GM12878 (cell line): Measurements from ENCODE around the gene ZFTA. TPM values are rescaled to one million over a fixed set of nuclear protein-coding genes. Genes with fewer than 3 reads are reported as not detected.
A peak's percentile ranks its signal among the peaks of the same experiment; 100 is the strongest.

Experiments
- ATAC-seq: fragments of 200-7000 bp; cut with Tn5 transposase; 3 replicates; pipeline ENCODE4 v1.9.1; 2020; ENCODE audit warnings: mild to moderate bottlenecking, moderate library complexity
- BruUV-seq: library from RNA; stranded (reverse); fragments of 400-500 nt; replicated peaks from 2 replicates; lab custom pipeline; 2021; lab: Mats Ljungman, UMichigan
- CTCF ChIA-PET: fragments of 300-600 bp; sonication (Branson Sonifier 250); formaldehyde crosslinking; extraction: SDS; loops from one replicate; lab custom pipeline; 2021; ENCODE audit warnings: inconsistent platforms; lab: Yijun Ruan, JAX
- POLR2A ChIA-PET: fragments of 350-600 bp; formaldehyde crosslinking; extraction: SDS; loops from one replicate; lab custom pipeline; 2021; ENCODE audit warnings: inconsistent platforms; lab: Charles Lee
- RAD21 ChIA-PET: fragments of 300-600 bp; sonication (Branson Sonifier 250); formaldehyde crosslinking; loops from one replicate; lab custom pipeline; 2023; ENCODE audit warnings: antibody characterized with exemption; ENCODE audit not compliant: unreplicated experiment; lab: Charles Lee
- SMC1A ChIA-PET: fragments of 300-600 bp; sonication (Branson Sonifier 250); formaldehyde crosslinking; loops from one replicate; lab custom pipeline; 2023; ENCODE audit not compliant: unreplicated experiment, uncharacterized antibody; lab: Charles Lee
- DNase-seq: peaks from one replicate; pipeline ENCODE4 v3.0.0-alpha.2; 2011; ENCODE audit warnings: low read depth, low spot score
- FAIRE-seq: peaks from 3 replicates; lab custom pipeline; 2011; peaks lifted over from hg19 to GRCh38; lab: Jason Lieb, UNC
- H2AFZ ChIP-seq: 2 replicates; pipeline ENCODE4 v1.6.0; 2011; ENCODE audit warnings: low read depth, low read length, control low read depth; ENCODE audit not compliant: control insufficient read depth
- H3K27ac ChIP-seq: 2 replicates; pipeline ENCODE4 v1.5.1; 2011; ENCODE audit warnings: control low read depth; ENCODE audit not compliant: control insufficient read depth, insufficient read depth
- H3K27me3 ChIP-seq, 2 experiments: replicated peaks in 1 of 2; 2 replicates each; pipeline versions ENCODE4 v1.6.0 to v1.6.1; 2011; ENCODE audit warnings: low read length in 1 of 2; ENCODE audit not compliant: control insufficient read depth in 2 of 2, insufficient read depth in 2 of 2
- H3K36me3 ChIP-seq, 2 experiments: 2 replicates each; pipeline ENCODE4 v1.5.1; 2011; ENCODE audit warnings: low read length in 1 of 2; ENCODE audit not compliant: control insufficient read depth in 2 of 2, insufficient read depth in 2 of 2
- H3K4me1 ChIP-seq: 2 replicates; pipeline ENCODE4 v1.6.1; 2011; ENCODE audit warnings: mild to moderate bottlenecking, low read length, moderate library complexity, mixed read lengths; ENCODE audit not compliant: control insufficient read depth, insufficient read depth
- H3K4me2 ChIP-seq: 2 replicates; pipeline ENCODE4 v1.6.0; 2011; ENCODE audit warnings: control low read depth; ENCODE audit not compliant: control insufficient read depth, insufficient read depth
- H3K4me3 ChIP-seq: fragments of 200-600 bp; sonication (generic); 2 replicates; pipeline ENCODE4 v1.5.1; 2016
- H3K79me2 ChIP-seq: 2 replicates; pipeline ENCODE4 v1.6.0; 2011; ENCODE audit warnings: low read length; ENCODE audit not compliant: control insufficient read depth, insufficient read depth
- H3K9ac ChIP-seq: 2 replicates; pipeline ENCODE4 v1.8.0; 2011; ENCODE audit warnings: low read length, control low read depth, mixed read lengths; ENCODE audit not compliant: control insufficient read depth, insufficient read depth
- H3K9me3 ChIP-seq: replicated peaks from 3 replicates; pipeline ENCODE4 v1.5.1; 2011; ENCODE audit warnings: mild to moderate bottlenecking, low read length; ENCODE audit not compliant: control insufficient read depth, insufficient read depth
- H4K20me1 ChIP-seq: 2 replicates; pipeline ENCODE4 v1.6.0; 2011; ENCODE audit not compliant: control insufficient read depth, insufficient read depth
- BACH1 ChIP-seq: fragments of 450-650 bp; IDR thresholded peaks from 2 replicates; pipeline ENCODE4 v1.6.1; 2017; ENCODE audit warnings: mild to moderate bottlenecking, borderline replicate concordance
- BHLHE40 ChIP-seq, 2 experiments: fragments of 450-650 bp in 1 of 2; IDR thresholded peaks; 2 replicates each; pipeline ENCODE4 v1.6.1; 2011 to 2017; ENCODE audit warnings: low read depth in 2 of 2, borderline replicate concordance in 1 of 2, improper control_type of control experiment in 1 of 2, low read length in 1 of 2, mild to moderate bottlenecking in 1 of 2
- CREM ChIP-seq: IDR thresholded peaks from 2 replicates; pipeline ENCODE4 v1.6.1; 2014; ENCODE audit warnings: antibody characterized with exemption, low read depth
- JUND ChIP-seq: IDR thresholded peaks from 2 replicates; pipeline ENCODE4 v1.6.1; 2012; ENCODE audit warnings: low read depth, mild to moderate bottlenecking, low read length, improper control_type of control experiment, moderate library complexity
- NR2C1 ChIP-seq: fragments of 450-650 bp; IDR thresholded peaks from 2 replicates; pipeline ENCODE4 v1.6.1; 2017; ENCODE audit warnings: antibody characterized with exemption, mild to moderate bottlenecking, moderate library complexity
- RAD21 ChIP-seq: IDR thresholded peaks from 2 replicates; pipeline ENCODE4 v1.6.1; 2011; ENCODE audit warnings: mild to moderate bottlenecking, low read depth, low read length, moderate library complexity; ENCODE audit not compliant: insufficient read depth
- RB1 ChIP-seq: fragments of 450-650 bp; formaldehyde crosslinking; IDR thresholded peaks from 2 replicates; pipeline ENCODE4 v1.6.1; 2017; ENCODE audit warnings: mild to moderate bottlenecking, borderline replicate concordance
- RUNX3 ChIP-seq: IDR thresholded peaks from 2 replicates; pipeline ENCODE4 v1.6.1; 2012; ENCODE audit warnings: low read length, inconsistent platforms
- SMC3 ChIP-seq: IDR thresholded peaks from 2 replicates; pipeline ENCODE4 v1.6.1; 2011; ENCODE audit warnings: low read length, improper control_type of control experiment, borderline replicate concordance
- SP1 ChIP-seq: IDR thresholded peaks from one replicate; pipeline ENCODE4 v1.6.1; 2011; ENCODE audit warnings: low read depth, low read length
- SPI1 ChIP-seq: IDR thresholded peaks from 2 replicates; pipeline ENCODE4 v1.6.1; 2011; ENCODE audit warnings: low read depth, mild to moderate bottlenecking, low read length, moderate library complexity, borderline replicate concordance; ENCODE audit not compliant: insufficient read depth
- WGBS: methylation state at CpG from one replicate; pipeline ENCODE4 v1.1.6; 2016; ENCODE audit warnings: low lambda C conversion rate; ENCODE audit not compliant: insufficient replicate concordance, insufficient coverage; ENCODE audit errors: missing lambda C conversion rate; 5-methylcytosine and 5-hydroxymethylcytosine counted together
- in situ Hi-C: fragments of 300-500 bp; cut with MboI; formaldehyde crosslinking; loops from 9 replicates; pipeline ENCODE4 v1.14.3; 2018; ENCODE audit warnings: mixed read lengths
- intact Hi-C: fragments of 100-400 bp; cut with micrococcal nuclease; formaldehyde crosslinking; loops from one replicate; pipeline ENCODE4 v1.14.2; 2022; ENCODE audit not compliant: unreplicated experiment
- polyA plus RNA-seq, 11 experiments: library from polyadenylated mRNA; depleted of rRNA in 4 of 11; unstranded in 6 of 11; stranded (reverse) in 5 of 11; fragments of >200 nt; fragmentation: Nextera tagmentation in 4 of 11; fragmentation: Illumina TruSeq in 1 of 11; extraction: Ambion mirVana in 4 of 11; extraction: Trizol in 1 of 11; gene quantifications; 1 replicate in 1 of 11; 2 replicates in 10 of 11; pipeline versions ENCODE4 v1.2.1 to v1.2.3, GENCODE V29; 2011 to 2016; ENCODE audit warnings: inconsistent platforms in 2 of 11, missing spikeins in 2 of 11, low read depth in 1 of 11
- total RNA-seq, 4 experiments: library from RNA; depleted of rRNA in 3 of 4; stranded (reverse); fragments of >200 nt in 3 of 4; fragmentation: Illumina TruSeq in 1 of 4; extraction: Trizol in 1 of 4; gene quantifications; 2 replicates each; pipeline versions ENCODE4 v1.2.1 to v1.2.3, GENCODE V29; 2013 to 2021
- TF ChIP-seq, protein P1 (sequence below), 3 experiments: IDR thresholded peaks in 2 of 3; conservative IDR thresholded peaks in 1 of 3; 2 replicates each; pipeline ENCODE4 v1.5.1; 2011; ENCODE audit warnings: low read depth in 3 of 3, low read length in 3 of 3, mild to moderate bottlenecking in 3 of 3, control low read depth in 2 of 3, moderate library complexity in 2 of 3, inconsistent platforms in 1 of 3, mixed read lengths in 1 of 3; ENCODE audit not compliant: control insufficient read depth in 2 of 3, insufficient read depth in 1 of 3; ENCODE audit errors: extremely low read depth in 1 of 3
- TF ChIP-seq, protein P2 (sequence below): IDR thresholded peaks from 2 replicates; pipeline ENCODE4 v1.6.1; 2012; ENCODE audit warnings: improper control_type of control experiment, low read depth, low read length; ENCODE audit not compliant: insufficient replicate concordance

The ZFTA gene
- total and polyA plus RNA-seq, 10 of the 15 experiments (the other 5 are each of a cell fraction or from before 2014, with no cell fraction given): 0.39 to 7.9 (median 2.2) TPM

DNA sequence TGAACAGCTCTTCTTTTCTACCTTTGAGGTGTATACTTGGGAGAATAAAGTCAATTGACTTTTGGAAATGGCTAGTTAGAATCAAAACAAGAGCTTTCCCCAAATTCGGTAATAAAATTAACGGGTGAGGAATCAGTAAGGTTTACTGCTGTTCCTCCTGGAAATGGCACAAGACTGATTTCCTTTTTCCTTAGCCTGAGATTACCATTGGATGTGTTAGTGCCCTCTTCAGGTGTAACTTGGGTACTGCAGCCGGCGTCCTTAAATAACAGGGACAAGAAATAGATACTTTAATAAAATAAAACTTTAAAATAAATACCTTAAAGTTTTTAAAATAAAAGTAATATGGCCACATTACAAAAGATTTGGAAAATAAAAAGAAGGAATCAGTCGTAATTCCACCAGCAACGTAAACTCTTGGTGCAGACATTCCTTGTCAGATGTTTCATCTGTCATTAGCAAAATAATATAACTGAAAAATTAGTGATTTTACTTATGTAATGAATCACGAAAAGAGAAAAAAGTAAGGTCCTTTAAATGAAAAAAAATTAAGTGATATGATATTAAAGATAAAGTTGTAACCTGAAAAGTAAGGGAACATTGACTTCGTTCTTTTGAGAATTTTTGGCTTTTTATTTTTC lies 29.7 kb downstream of the ZFTA start:
- no peaks in the 10 kb centered on the region for H3K79me2 ChIP-seq
- TF ChIP-seq NR2C1 (no peak), SPI1 (no peak), SP1 (no peak), CREM (no peak), BACH1 (no peak), BHLHE40 (IDR thresholded peaks at IDR 0.05; ENCODE audit: borderline replicate concordance in 1 of 2, low read depth in 2 of 2, low read length in 1 of 2) (0 out of 4 replicates have a peak, but pooled peaks of 1 of the 2 experiments have one; percentile 12), JUND (no peak), RAD21 (peak; percentile 73), RB1 (no peak), RUNX3 (no peak), SMC3 (peak; percentile 81; the same call in 1 of the 2 replicates)
- TF ChIP-seq, protein P1, sequence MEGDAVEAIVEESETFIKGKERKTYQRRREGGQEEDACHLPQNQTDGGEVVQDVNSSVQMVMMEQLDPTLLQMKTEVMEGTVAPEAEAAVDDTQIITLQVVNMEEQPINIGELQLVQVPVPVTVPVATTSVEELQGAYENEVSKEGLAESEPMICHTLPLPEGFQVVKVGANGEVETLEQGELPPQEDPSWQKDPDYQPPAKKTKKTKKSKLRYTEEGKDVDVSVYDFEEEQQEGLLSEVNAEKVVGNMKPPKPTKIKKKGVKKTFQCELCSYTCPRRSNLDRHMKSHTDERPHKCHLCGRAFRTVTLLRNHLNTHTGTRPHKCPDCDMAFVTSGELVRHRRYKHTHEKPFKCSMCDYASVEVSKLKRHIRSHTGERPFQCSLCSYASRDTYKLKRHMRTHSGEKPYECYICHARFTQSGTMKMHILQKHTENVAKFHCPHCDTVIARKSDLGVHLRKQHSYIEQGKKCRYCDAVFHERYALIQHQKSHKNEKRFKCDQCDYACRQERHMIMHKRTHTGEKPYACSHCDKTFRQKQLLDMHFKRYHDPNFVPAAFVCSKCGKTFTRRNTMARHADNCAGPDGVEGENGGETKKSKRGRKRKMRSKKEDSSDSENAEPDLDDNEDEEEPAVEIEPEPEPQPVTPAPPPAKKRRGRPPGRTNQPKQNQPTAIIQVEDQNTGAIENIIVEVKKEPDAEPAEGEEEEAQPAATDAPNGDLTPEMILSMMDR (IDR thresholded peaks at IDR 0.05 in 2 of 3, conservative IDR thresholded peaks at IDR 0.05 in 1 of 3; ENCODE audit: control insufficient read depth in 2 of 3, extremely low read depth in 1 of 3, insufficient read depth in 1 of 3, low read depth in 3 of 3, low read length in 3 of 3): peak; percentile 81 to 90 (median 87)
- TF ChIP-seq, protein P2, sequence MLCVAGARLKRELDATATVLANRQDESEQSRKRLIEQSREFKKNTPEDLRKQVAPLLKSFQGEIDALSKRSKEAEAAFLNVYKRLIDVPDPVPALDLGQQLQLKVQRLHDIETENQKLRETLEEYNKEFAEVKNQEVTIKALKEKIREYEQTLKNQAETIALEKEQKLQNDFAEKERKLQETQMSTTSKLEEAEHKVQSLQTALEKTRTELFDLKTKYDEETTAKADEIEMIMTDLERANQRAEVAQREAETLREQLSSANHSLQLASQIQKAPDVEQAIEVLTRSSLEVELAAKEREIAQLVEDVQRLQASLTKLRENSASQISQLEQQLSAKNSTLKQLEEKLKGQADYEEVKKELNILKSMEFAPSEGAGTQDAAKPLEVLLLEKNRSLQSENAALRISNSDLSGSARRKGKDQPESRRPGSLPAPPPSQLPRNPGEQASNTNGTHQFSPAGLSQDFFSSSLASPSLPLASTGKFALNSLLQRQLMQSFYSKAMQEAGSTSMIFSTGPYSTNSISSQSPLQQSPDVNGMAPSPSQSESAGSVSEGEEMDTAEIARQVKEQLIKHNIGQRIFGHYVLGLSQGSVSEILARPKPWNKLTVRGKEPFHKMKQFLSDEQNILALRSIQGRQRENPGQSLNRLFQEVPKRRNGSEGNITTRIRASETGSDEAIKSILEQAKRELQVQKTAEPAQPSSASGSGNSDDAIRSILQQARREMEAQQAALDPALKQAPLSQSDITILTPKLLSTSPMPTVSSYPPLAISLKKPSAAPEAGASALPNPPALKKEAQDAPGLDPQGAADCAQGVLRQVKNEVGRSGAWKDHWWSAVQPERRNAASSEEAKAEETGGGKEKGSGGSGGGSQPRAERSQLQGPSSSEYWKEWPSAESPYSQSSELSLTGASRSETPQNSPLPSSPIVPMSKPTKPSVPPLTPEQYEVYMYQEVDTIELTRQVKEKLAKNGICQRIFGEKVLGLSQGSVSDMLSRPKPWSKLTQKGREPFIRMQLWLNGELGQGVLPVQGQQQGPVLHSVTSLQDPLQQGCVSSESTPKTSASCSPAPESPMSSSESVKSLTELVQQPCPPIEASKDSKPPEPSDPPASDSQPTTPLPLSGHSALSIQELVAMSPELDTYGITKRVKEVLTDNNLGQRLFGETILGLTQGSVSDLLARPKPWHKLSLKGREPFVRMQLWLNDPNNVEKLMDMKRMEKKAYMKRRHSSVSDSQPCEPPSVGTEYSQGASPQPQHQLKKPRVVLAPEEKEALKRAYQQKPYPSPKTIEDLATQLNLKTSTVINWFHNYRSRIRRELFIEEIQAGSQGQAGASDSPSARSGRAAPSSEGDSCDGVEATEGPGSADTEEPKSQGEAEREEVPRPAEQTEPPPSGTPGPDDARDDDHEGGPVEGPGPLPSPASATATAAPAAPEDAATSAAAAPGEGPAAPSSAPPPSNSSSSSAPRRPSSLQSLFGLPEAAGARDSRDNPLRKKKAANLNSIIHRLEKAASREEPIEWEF: no peak

More for the DNA sequence above, 29.7 kb downstream of the ZFTA start:
- DNase-seq (peak; percentile 19), FAIRE-seq (peak; percentile 89), ATAC-seq (peak; percentile 42; the same call in 2 of the 3 replicates)
- Histone ChIP-seq H3K4me1 (no peaks in the 10 kb centered on the region), H4K20me1 (no peaks in the 10 kb centered on the region; the same call in 1 of the 2 replicates), H2AFZ (no peak overlapping the region), H3K4me3 (no peak overlapping the region), H3K9ac (no peak overlapping the region), H3K27me3 (no peaks in the 10 kb centered on the region), H3K36me3 (no peaks in the 10 kb centered on the region), H3K9me3 (no peaks in the 10 kb centered on the region), H3K4me2 (no peak overlapping the region), H3K27ac (no peak overlapping the region)
- WGBS: 27% methylated on average over 8 of the region's 8 CpGs
- in situ Hi-C loops: loop anchor here (5.0 kb wide), 1 partner anchor 262 kb away; no protein-coding TSS in a partner anchor
- BruUV-seq: no TSS peak
- intact Hi-C loops: loop anchor here (1.0 to 5.0 kb wide), 3 partner anchors 100 to 260 kb away; no protein-coding TSS in a partner anchor
- ChIA-PET RAD21 (interaction anchor here (0.7 to 2.4 kb wide), 15 partner anchors 9 to 261 kb away, joined by 3 to 19 read pairs (median 4); partner anchors contain the start of genes ATL3 and RTN3), SMC1A (interaction anchor here (0.7 to 5.9 kb wide), 26 partner anchors 17 to 260 kb away, joined by 3 to 46 read pairs (median 4); partner anchors contain the start of gene ATL3), CTCF (interaction anchor here (0.6 to 9.4 kb wide), 50 partner anchors 10 to 1707 kb away, joined by 3 to 131 read pairs (median 4); partner anchors contain the start of genes ATL3 and PLAAT4), POLR2A (interaction anchor here (0.5 to 0.6 kb wide), 2 partner anchors 17 to 84 kb away, joined by 3 read pairs; no protein-coding TSS in a partner anchor)
